SK-N-SH (cell line): ENCODE results near the gene PRSS23.
"Not testable (repeated sequence)": the region's sequence is repeated elsewhere in the genome, so short reads cannot be mapped to it uniquely, and the experiment has no call there.

Source experiments
- ELF1 ChIP-seq: IDR thresholded peaks from 2 replicates; pipeline ENCODE4 v1.4.0; 2012
- EP300 ChIP-seq, 2 experiments: IDR thresholded peaks; 2 replicates each; pipeline versions ENCODE4 v1.4.0 to v1.6.1; 2012; ENCODE audit warnings: borderline replicate concordance in 1 of 2, low read depth in 1 of 2, low read length in 1 of 2
- EZH2phosphoT487 ChIP-seq: fragments of 200-600 bp; sonication (generic); IDR thresholded peaks from 2 replicates; pipeline ENCODE4 v1.6.1; 2017; ENCODE audit warnings: low read depth, mixed run types, mild to moderate bottlenecking, antibody characterized with exemption, moderate library complexity, borderline replicate concordance
- FOXM1 ChIP-seq: IDR thresholded peaks from 2 replicates; pipeline ENCODE4 v1.4.0; 2012; ENCODE audit warnings: low read depth, mild to moderate bottlenecking
- MXI1 ChIP-seq: IDR thresholded peaks from 2 replicates; pipeline ENCODE4 v1.6.1; 2012; ENCODE audit warnings: mild to moderate bottlenecking, low read depth, low read length, improper control_type of control experiment
- NFIC ChIP-seq: IDR thresholded peaks from 2 replicates; pipeline ENCODE4 v1.4.0; 2012; ENCODE audit warnings: borderline replicate concordance
- NRF1 ChIP-seq: IDR thresholded peaks from 2 replicates; pipeline ENCODE4 v1.6.1; 2012; ENCODE audit warnings: low read depth, mild to moderate bottlenecking, low read length
- SIN3A ChIP-seq: IDR thresholded peaks from 2 replicates; pipeline ENCODE4 v1.6.1; 2012; ENCODE audit warnings: low read depth, mild to moderate bottlenecking, low read length, moderate library complexity, borderline replicate concordance
- SMC3 ChIP-seq: IDR thresholded peaks from 2 replicates; pipeline ENCODE4 v1.6.1; 2012; ENCODE audit warnings: low read depth, low read length, improper control_type of control experiment
- YY1 ChIP-seq: IDR thresholded peaks from 2 replicates; pipeline ENCODE4 v1.4.0; 2012; ENCODE audit warnings: low read depth, mild to moderate bottlenecking
- TF ChIP-seq, protein P1 (sequence below): IDR thresholded peaks from 2 replicates; pipeline ENCODE4 v1.4.0; 2012; ENCODE audit warnings: low read depth
- TF ChIP-seq, protein P2 (sequence below): fragments of 200-600 bp; sonication (generic); IDR thresholded peaks from 2 replicates; pipeline ENCODE4 v1.6.1; 2017; ENCODE audit warnings: antibody characterized with exemption, mild to moderate bottlenecking, moderate library complexity
- TF ChIP-seq, protein P3 (sequence below): IDR thresholded peaks from 2 replicates; pipeline ENCODE4 v1.6.1; 2012; ENCODE audit warnings: mild to moderate bottlenecking, low read depth, low read length, moderate library complexity

GRCh38 chr11:86824139-86824538 lies 23.8 kb downstream of the PRSS23 start:
- TF ChIP-seq, protein P1, sequence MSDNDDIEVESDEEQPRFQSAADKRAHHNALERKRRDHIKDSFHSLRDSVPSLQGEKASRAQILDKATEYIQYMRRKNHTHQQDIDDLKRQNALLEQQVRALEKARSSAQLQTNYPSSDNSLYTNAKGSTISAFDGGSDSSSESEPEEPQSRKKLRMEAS: not testable (repeated sequence)
- TF ChIP-seq SMC3; FOXM1; MXI1; EZH2phosphoT487; SIN3A; EP300 (IDR thresholded peaks at IDR 0.05; ENCODE audit: borderline replicate concordance in 1 of 2, low read depth in 1 of 2, low read length in 1 of 2); ELF1; NFIC; YY1; NRF1: not testable (repeated sequence)
- TF ChIP-seq, protein P2, sequence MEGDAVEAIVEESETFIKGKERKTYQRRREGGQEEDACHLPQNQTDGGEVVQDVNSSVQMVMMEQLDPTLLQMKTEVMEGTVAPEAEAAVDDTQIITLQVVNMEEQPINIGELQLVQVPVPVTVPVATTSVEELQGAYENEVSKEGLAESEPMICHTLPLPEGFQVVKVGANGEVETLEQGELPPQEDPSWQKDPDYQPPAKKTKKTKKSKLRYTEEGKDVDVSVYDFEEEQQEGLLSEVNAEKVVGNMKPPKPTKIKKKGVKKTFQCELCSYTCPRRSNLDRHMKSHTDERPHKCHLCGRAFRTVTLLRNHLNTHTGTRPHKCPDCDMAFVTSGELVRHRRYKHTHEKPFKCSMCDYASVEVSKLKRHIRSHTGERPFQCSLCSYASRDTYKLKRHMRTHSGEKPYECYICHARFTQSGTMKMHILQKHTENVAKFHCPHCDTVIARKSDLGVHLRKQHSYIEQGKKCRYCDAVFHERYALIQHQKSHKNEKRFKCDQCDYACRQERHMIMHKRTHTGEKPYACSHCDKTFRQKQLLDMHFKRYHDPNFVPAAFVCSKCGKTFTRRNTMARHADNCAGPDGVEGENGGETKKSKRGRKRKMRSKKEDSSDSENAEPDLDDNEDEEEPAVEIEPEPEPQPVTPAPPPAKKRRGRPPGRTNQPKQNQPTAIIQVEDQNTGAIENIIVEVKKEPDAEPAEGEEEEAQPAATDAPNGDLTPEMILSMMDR: not testable (repeated sequence)
- TF ChIP-seq, protein P3, sequence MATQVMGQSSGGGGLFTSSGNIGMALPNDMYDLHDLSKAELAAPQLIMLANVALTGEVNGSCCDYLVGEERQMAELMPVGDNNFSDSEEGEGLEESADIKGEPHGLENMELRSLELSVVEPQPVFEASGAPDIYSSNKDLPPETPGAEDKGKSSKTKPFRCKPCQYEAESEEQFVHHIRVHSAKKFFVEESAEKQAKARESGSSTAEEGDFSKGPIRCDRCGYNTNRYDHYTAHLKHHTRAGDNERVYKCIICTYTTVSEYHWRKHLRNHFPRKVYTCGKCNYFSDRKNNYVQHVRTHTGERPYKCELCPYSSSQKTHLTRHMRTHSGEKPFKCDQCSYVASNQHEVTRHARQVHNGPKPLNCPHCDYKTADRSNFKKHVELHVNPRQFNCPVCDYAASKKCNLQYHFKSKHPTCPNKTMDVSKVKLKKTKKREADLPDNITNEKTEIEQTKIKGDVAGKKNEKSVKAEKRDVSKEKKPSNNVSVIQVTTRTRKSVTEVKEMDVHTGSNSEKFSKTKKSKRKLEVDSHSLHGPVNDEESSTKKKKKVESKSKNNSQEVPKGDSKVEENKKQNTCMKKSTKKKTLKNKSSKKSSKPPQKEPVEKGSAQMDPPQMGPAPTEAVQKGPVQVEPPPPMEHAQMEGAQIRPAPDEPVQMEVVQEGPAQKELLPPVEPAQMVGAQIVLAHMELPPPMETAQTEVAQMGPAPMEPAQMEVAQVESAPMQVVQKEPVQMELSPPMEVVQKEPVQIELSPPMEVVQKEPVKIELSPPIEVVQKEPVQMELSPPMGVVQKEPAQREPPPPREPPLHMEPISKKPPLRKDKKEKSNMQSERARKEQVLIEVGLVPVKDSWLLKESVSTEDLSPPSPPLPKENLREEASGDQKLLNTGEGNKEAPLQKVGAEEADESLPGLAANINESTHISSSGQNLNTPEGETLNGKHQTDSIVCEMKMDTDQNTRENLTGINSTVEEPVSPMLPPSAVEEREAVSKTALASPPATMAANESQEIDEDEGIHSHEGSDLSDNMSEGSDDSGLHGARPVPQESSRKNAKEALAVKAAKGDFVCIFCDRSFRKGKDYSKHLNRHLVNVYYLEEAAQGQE: not testable (repeated sequence)
